CD4-positive, alpha-beta T cell (primary cell): ENCODE measurements around the gene LGR4. TPM values are rescaled to one million over a fixed set of nuclear protein-coding genes. Genes with fewer than 3 reads are reported as not detected.
"Not testable (repeated sequence)": the region's sequence is repeated elsewhere in the genome, so short reads cannot be mapped to it uniquely, and the experiment has no call there.

Source experiments
- ATAC-seq: fragments of 200-7000 bp; cut with Tn5 transposase; one replicate; pipeline ENCODE4 v1.10.0; 2022; ENCODE audit warnings: mild to moderate bottlenecking; ENCODE audit not compliant: poor library complexity
- CTCF ChIA-PET: fragments of 350-600 bp; sonication (Branson Sonifier 250); formaldehyde crosslinking; loops from one replicate; lab custom pipeline; 2021; ENCODE audit warnings: antibody characterized with exemption, inconsistent platforms; lab: Charles Lee
- POLR2A ChIA-PET: fragments of 350-600 bp; sonication (Branson Sonifier 250); formaldehyde crosslinking; loops from one replicate; lab custom pipeline; 2021; ENCODE audit warnings: antibody characterized with exemption, inconsistent platforms; lab: Charles Lee
- DNase-seq, 14 experiments: peaks; one replicate each; pipeline ENCODE4 v3.0.0-alpha.2; 2013 to 2020; ENCODE audit warnings: mixed read lengths in 2 of 14
- H3K27ac ChIP-seq, 2 donors: one replicate each; pipeline versions ENCODE4 v1.5.1 to v1.7.0; 2013; ENCODE audit warnings: low read length in 2 of 2, low read depth in 1 of 2, mild to moderate bottlenecking in 1 of 2
- H3K27me3 ChIP-seq, 2 experiments: 1 replicate in 1 of 2; 2 replicates in 1 of 2; pipeline versions ENCODE4 v1.6.1 to v1.7.0; 2013; ENCODE audit warnings: low read length in 2 of 2, control low read depth in 1 of 2, mild to moderate bottlenecking in 1 of 2, moderate library complexity in 1 of 2; ENCODE audit not compliant: insufficient read depth in 2 of 2, control insufficient read depth in 1 of 2
- H3K36me3 ChIP-seq: one replicate; pipeline ENCODE4 v1.6.1; 2013; ENCODE audit warnings: low read length, control low read depth; ENCODE audit not compliant: insufficient read depth
- H3K4me1 ChIP-seq: one replicate; pipeline ENCODE4 v1.6.1; 2013; ENCODE audit warnings: low read length, control low read depth; ENCODE audit not compliant: insufficient read depth
- H3K4me3 ChIP-seq: one replicate; pipeline ENCODE4 v1.5.1; 2013; ENCODE audit warnings: mild to moderate bottlenecking, low read length, moderate library complexity
- H3K9me3 ChIP-seq, 2 experiments: 1 replicate in 1 of 2; 2 replicates in 1 of 2; pipeline versions ENCODE4 v1.6.1 to v1.7.0; 2013; ENCODE audit warnings: low read length in 2 of 2, mild to moderate bottlenecking in 2 of 2, control low read depth in 1 of 2, moderate library complexity in 1 of 2; ENCODE audit not compliant: control insufficient read depth in 1 of 2, insufficient read depth in 1 of 2
- H3K27ac Mint-ChIP-seq: one replicate; pipeline ENCODE4 v1.8.0; 2020; ENCODE audit warnings: mixed read lengths
- H3K27me3 Mint-ChIP-seq: one replicate; pipeline ENCODE4 v1.8.0; 2021; ENCODE audit warnings: mixed read lengths
- H3K36me3 Mint-ChIP-seq: one replicate; pipeline ENCODE4 v1.8.0; 2021; ENCODE audit warnings: low read depth, mixed read lengths
- H3K4me1 Mint-ChIP-seq: one replicate; pipeline ENCODE4 v1.8.0; 2021; ENCODE audit warnings: low read depth, mixed read lengths
- H3K4me3 Mint-ChIP-seq: one replicate; pipeline ENCODE4 v1.8.0; 2020; ENCODE audit warnings: mild to moderate bottlenecking, mixed read lengths
- H3K9me3 Mint-ChIP-seq: one replicate; pipeline ENCODE4 v1.8.0; 2020; ENCODE audit warnings: mixed read lengths
- intact Hi-C, 2 experiments: fragments of 100-400 bp; cut with DNase I in 1 of 2; cut with micrococcal nuclease in 1 of 2; formaldehyde crosslinking; loops; one replicate each; pipeline versions ENCODE4 v1.15.1 to v1.9.0; 2023 to 2025; cut with DNase I, micrococcal nuclease
- polyA plus RNA-seq, 2 donors: library from polyadenylated mRNA; unstranded; fragments of 120-200 nt; gene quantifications; one replicate each; pipeline ENCODE4 v1.2.1, GENCODE V29; 2013
- total RNA-seq, 174 experiments: library from RNA in 2 of 174; stranded (reverse) in 2 of 174; gene quantifications; one replicate each; pipeline ENCODE4 v1.2.3 and lab custom pipeline; 2021 to 2026
- TF ChIP-seq, protein P1 (sequence below): fragments of 200-600 bp; IDR thresholded peaks from one replicate; pipeline ENCODE4 v1.8.0; 2022; ENCODE audit warnings: antibody characterized with exemption, mild to moderate bottlenecking

Gene LGR4
- total RNA-seq = under 1 TPM; 0.69 to 0.87 TPM
- 0.77 TPM for polyA plus RNA-seq (2013, experiment 1 of 2)
- 1.1 TPM for polyA plus RNA-seq (2013, experiment 2 of 2)
- total RNA-seq (lab: John Stamatoyannopoulos, UW) = 0 to 3.8 (median 1.3) reads per million in 172 experiments

DNA sequence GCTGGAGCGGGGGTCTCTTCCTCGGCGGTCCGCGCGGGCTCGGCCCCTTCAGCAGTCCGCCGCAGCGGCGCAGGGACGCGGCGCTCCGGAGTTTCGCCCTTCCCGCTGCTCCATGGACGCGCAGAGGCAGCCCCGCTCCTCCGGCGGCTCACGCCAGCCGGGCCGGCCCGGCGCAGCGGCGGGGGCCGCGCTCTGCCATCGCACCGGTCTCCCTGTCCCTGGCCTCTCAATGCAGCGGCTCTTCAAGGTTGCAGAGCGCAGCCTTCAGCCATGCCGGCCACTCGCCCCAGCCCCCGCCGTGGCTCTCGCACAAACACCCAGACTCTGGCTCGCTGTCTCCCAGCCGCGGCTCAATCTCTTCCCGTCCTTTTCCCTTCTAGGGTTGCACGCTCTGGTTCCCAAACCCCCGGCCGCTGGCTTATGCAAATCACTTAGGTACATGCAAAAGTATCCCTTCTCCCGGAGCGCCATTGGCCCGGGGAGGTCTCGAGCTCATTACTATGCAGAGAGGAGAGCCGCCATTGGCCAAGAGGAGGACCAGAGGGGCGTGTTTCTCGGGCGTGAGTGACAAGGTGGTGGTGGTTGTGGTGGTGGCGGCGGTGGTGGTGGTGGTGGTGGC, at the start of gene LGR4:
Gene LGR4, minus strand, starts transcription at position 393 of the 619 bp plus-strand sequence. CDS start 488 bp downstream, outside the sequence.
- peak; percentile 92 for ATAC-seq
- intact Hi-C loops = loop anchor here (5.0 to 10.0 kb wide), 3 partner anchors 35 to 110 kb away; partner anchors contain the start of genes CCDC34 (in 2 of the 2) and LIN7C (in 1 of the 2)
- Mint-ChIP-seq H3K9me3 (no peaks in the 10 kb centered on the region), H3K4me3 (peak within 1 kb of the TSS; percentile 93), H3K4me1 (peaks cover 24% of the 10 kb centered on the region), H3K36me3 (peaks cover 4% of the 10 kb centered on the region), H3K27ac (peak within 1 kb of the TSS; percentile 7), H3K27me3 (peaks cover 24% of the 10 kb centered on the region)
- Histone ChIP-seq H3K4me3 (peak within 1 kb of the TSS; percentile 71), H3K9me3 (no peaks in the 10 kb centered on the region), H3K36me3 (no peaks in the 10 kb centered on the region), H3K27me3 (peaks cover 8 to 18% of the 10 kb centered on the region in 2 experiments), H3K27ac (no peak within 1 kb of the TSS), H3K4me1 (peaks cover 17% of the 10 kb centered on the region)
- TF ChIP-seq, protein P1, sequence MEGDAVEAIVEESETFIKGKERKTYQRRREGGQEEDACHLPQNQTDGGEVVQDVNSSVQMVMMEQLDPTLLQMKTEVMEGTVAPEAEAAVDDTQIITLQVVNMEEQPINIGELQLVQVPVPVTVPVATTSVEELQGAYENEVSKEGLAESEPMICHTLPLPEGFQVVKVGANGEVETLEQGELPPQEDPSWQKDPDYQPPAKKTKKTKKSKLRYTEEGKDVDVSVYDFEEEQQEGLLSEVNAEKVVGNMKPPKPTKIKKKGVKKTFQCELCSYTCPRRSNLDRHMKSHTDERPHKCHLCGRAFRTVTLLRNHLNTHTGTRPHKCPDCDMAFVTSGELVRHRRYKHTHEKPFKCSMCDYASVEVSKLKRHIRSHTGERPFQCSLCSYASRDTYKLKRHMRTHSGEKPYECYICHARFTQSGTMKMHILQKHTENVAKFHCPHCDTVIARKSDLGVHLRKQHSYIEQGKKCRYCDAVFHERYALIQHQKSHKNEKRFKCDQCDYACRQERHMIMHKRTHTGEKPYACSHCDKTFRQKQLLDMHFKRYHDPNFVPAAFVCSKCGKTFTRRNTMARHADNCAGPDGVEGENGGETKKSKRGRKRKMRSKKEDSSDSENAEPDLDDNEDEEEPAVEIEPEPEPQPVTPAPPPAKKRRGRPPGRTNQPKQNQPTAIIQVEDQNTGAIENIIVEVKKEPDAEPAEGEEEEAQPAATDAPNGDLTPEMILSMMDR = no peak
- ChIA-PET CTCF (interaction anchor here (0.6 to 4.1 kb wide), 2 partner anchors 14 to 25 kb away, joined by 3 to 24 read pairs; no protein-coding TSS in a partner anchor), POLR2A (interaction anchor here (1.0 to 1.6 kb wide), 4 partner anchors 9 to 46 kb away, joined by 3 to 5 read pairs (median 4); no protein-coding TSS in a partner anchor)
- peak; percentile 53 to 85 (median 66) for DNase-seq

DNA sequence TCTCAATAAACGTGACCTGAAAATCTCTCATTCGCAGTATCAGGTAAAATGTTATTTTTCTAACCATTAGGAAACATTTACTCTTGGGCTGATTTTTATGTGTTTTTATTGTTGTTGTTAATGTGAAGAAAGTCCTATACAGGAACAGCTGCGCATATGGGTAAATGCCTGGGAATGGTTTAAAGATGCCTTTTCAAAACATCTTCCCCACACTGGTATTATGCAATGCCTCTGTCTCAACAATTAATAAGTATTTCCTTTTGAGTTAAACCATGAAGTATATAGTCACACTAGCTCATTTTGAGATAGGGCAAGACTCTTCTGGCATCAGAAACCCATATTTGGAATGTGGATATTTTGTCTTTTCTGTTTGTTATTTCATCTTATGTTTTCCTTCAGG, 47.6 kb upstream of the LGR4 start:
- ChIA-PET POLR2A (no interaction called here), CTCF (no interaction called here)
- no peak overlapping the region for H3K4me3 Mint-ChIP-seq
- no peak overlapping the region for H3K27ac ChIP-seq
- no peaks in the 10 kb centered on the region for H3K9me3 Mint-ChIP-seq
- H3K4me3 ChIP-seq = no peak overlapping the region
- TF ChIP-seq, protein P1 = no peak
- no peaks in the 10 kb centered on the region for H3K36me3 Mint-ChIP-seq
- no peaks in the 10 kb centered on the region for H3K4me1 ChIP-seq
- ATAC-seq (no peak), DNase-seq (no peak)
- no peaks in the 10 kb centered on the region for H3K9me3 ChIP-seq
- intact Hi-C loops = no loop called here
- H3K27ac Mint-ChIP-seq = no peak overlapping the region
- H3K36me3 ChIP-seq = no peaks in the 10 kb centered on the region
- peaks cover 0 to 3% of the 10 kb centered on the region in 2 experiments for H3K27me3 ChIP-seq
- H3K27me3 Mint-ChIP-seq = peaks cover 27% of the 10 kb centered on the region
- no peaks in the 10 kb centered on the region for H3K4me1 Mint-ChIP-seq

- H3K4me1 ChIP-seq = no peaks in the 10 kb centered on the region
- intact Hi-C loops = no loop called here
- H3K27me3 ChIP-seq = no peaks in the 10 kb centered on the region
- DNase-seq (no peak), ATAC-seq (no peak)
- no peak overlapping the region for H3K27ac ChIP-seq
- Mint-ChIP-seq H3K27me3 (peaks cover 27% of the 10 kb centered on the region), H3K4me1 (no peaks in the 10 kb centered on the region), H3K9me3 (no peaks in the 10 kb centered on the region), H3K36me3 (no peaks in the 10 kb centered on the region), H3K4me3 (no peak overlapping the region), H3K27ac (no peak overlapping the region)
- ChIA-PET POLR2A (interaction anchor here (0.8 kb wide), 1 partner anchor 46 kb away, joined by 3 read pairs; the partner anchor contains the start of gene LGR4), CTCF (no interaction called here)
- H3K9me3 ChIP-seq = no peaks in the 10 kb centered on the region
- H3K36me3 ChIP-seq = no peaks in the 10 kb centered on the region
- H3K4me3 ChIP-seq = no peak overlapping the region
- TF ChIP-seq, protein P1 = no peak
Observed at GRCh38 chr11:27518518-27518917, 45.9 kb upstream of the LGR4 start.

DNA sequence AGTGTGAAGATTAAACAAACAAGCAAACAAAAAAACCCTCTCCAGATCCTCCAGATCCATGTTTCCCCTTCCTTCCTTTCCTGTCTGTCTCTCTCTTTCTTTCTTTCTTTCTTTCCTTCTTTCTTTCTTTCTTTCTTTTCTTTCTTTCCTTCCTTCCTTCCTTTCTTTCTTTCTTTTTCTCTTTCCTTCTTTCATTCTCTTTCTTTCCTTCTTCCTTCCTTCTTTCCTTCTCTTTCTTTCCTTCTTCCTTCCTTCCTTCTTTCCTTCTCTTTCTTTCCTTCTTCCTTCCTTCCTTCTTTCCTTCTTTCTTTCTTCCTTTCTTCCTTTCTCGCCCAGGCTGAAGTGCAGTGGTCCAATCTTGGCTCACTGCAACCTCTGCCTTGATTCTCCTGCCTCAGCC, 44.9 kb upstream of the LGR4 start:
- H3K9me3 Mint-ChIP-seq, H3K36me3 ChIP-seq, H3K27ac Mint-ChIP-seq, H3K27me3 ChIP-seq, H3K9me3 ChIP-seq, DNase-seq, H3K4me1 Mint-ChIP-seq, H3K4me1 ChIP-seq, H3K4me3 Mint-ChIP-seq, H3K36me3 Mint-ChIP-seq, intact Hi-C loops, POLR2A ChIA-PET, ATAC-seq, H3K4me3 ChIP-seq, CTCF ChIA-PET, H3K27ac ChIP-seq: not testable (repeated sequence)
- H3K27me3 Mint-ChIP-seq = peaks cover 27% of the 10 kb centered on the region
